Loucy (cell line): ENCODE measurements around the gene HIP1R.

Experiments used
- CTCF ChIP-seq: fragments of 200-600 bp; sonication (generic); conservative IDR thresholded peaks from 2 replicates; pipeline ENCODE4 v1.5.1; 2014; ENCODE audit warnings: mild to moderate bottlenecking, antibody characterized with exemption, low read length
- EZH2phosphoT487 ChIP-seq: fragments of 200-600 bp; IDR thresholded peaks from 2 replicates; pipeline ENCODE4 v1.6.1; 2018; ENCODE audit warnings: antibody characterized with exemption, mild to moderate bottlenecking, moderate library complexity, borderline replicate concordance

GRCh38 chr12:122838841-122839240 lies 3.6 kb downstream of the HIP1R start:
- TF ChIP-seq CTCF (no peak), EZH2phosphoT487 (no peak)
